Kidney epithelial cell (primary cell): ENCODE measurements around the gene CSPG5. TPM values are rescaled to one million over a fixed set of nuclear protein-coding genes. Genes with fewer than 3 reads are reported as not detected.

Source experiments
- DNase-seq: peaks from one replicate; pipeline ENCODE4 v3.0.0-alpha.2; 2010; ENCODE audit warnings: low read depth
- H3K27me3 ChIP-seq: 2 replicates; pipeline ENCODE4 v1.6.0; 2011; ENCODE audit warnings: low read length; ENCODE audit not compliant: control insufficient read depth, insufficient read depth
- H3K36me3 ChIP-seq: 2 replicates; pipeline ENCODE4 v1.5.1; 2011; ENCODE audit warnings: low read length; ENCODE audit not compliant: control insufficient read depth, insufficient read depth
- H3K4me3 ChIP-seq: 2 replicates; pipeline ENCODE4 v1.5.1; 2011; ENCODE audit warnings: low read depth, mild to moderate bottlenecking, control low read depth, low read length
- CTCF ChIP-seq: IDR thresholded peaks from 2 replicates; pipeline ENCODE4 v1.5.1; 2011; ENCODE audit warnings: mild to moderate bottlenecking, moderate library complexity, low read length, control low read depth, inconsistent platforms; ENCODE audit not compliant: insufficient read depth, poor library complexity, severe bottlenecking
- total RNA-seq: library from RNA; depleted of rRNA; stranded (reverse); fragments of >200 nt; gene quantifications from 2 replicates; pipeline ENCODE4 v1.2.3, GENCODE V29; 2015

CSPG5 gene
- total RNA-seq, 1 donor from 2014 or later = 0.71 TPM

DNA sequence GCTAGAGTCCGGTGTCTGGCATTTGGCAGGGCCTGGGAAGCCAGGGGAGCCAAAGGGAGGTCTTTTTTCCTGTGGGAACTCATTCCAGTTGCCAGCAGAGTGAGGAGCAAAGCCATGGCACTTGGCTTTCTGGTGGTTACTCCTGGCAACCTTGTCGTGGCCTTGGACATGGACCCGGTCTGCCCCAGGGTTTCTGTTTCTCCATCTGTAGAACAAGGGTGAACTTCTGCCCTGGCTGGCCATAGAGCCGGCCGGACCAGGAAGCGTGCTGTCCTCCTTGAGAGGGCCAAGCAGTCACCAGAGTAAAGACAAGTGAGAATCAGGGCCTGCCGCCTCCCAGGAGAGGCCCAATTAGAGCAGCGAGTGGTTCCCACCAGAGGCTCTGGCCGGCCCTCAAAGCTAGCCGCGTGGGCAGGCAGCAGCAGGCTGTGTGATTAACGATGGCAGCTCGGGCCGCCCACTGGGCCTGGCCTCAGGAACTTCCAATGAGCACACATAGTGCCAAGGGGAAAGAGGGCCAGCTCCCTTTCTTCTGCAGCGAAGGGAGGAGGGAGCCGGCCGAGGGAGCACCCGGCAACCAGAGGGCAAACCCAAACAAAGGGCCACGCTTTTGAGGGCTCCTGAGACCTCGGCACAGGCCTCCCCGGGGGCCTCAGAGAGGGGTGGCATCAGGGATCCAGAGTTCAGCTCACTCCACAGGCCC is 36.0 kb downstream of the CSPG5 start:
- no peak for DNase-seq
- no peak for TF ChIP-seq CTCF
- Histone ChIP-seq H3K27me3 (no peaks in the 10 kb centered on the region), H3K36me3 (no peaks in the 10 kb centered on the region), H3K4me3 (no peak overlapping the region)

- Histone ChIP-seq H3K4me3 (no peak overlapping the region), H3K36me3 (no peaks in the 10 kb centered on the region), H3K27me3 (no peaks in the 10 kb centered on the region)
- DNase-seq = no peak
- no peak for TF ChIP-seq CTCF
Measured at GRCh38 chr3:47541583-47542108, 37.0 kb downstream of the CSPG5 start.

DNA sequence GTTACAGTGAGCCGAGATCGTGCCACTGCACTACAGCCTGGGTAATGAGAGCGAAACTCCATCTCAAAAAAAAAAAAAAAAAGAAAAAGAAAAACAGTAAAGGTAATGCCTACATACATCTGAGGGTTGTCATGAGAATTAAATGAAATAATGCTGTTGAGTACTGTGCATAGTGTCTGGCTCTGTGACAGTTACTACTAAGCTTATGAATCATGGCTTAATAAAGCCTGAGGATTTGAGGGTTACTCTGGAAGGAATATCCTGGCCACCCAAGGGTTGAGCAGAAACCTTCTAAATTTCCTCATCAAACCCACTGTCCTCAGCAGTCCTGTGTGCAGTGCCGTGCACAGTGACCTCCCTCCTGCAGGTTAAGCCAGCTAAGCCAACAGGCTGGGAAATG is 38.4 kb downstream of the CSPG5 start:
- Histone ChIP-seq H3K27me3 (no peaks in the 10 kb centered on the region), H3K4me3 (no peak overlapping the region), H3K36me3 (no peaks in the 10 kb centered on the region)
- DNase-seq = no peak
- TF ChIP-seq CTCF = no peak

DNA sequence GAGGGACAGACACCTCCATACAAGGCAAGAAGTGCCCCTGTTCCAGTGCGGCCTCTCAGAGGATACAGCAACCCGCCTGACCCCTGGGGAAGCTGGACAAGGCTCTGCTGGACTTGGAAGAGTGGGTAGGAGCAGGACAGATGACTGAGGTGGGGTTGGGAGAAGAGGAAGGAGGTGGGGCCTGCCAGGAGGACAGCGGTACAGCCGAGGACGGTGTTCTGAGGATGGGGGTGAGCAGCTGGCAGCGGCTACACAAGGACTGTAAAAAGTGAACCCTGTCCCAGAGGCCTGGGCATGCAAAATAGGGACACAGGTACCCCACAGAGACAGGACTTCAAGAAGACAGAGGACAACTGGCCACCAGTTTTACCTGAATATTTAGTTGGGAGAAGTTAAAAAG is 41.7 kb downstream of the CSPG5 start:
- no peaks in the 10 kb centered on the region for H3K27me3 ChIP-seq

GRCh38 chr3:47536221-47536891 is 42.3 kb downstream of the CSPG5 start:
- TF ChIP-seq CTCF = no peak
- H3K36me3 ChIP-seq = no peaks in the 10 kb centered on the region
- no peak overlapping the region for H3K4me3 ChIP-seq
- DNase-seq = no peak
- H3K27me3 ChIP-seq = no peaks in the 10 kb centered on the region

More for the DNA sequence above, 41.7 kb downstream of the CSPG5 start:
- no peaks in the 10 kb centered on the region for H3K36me3 ChIP-seq
- no peak overlapping the region for H3K4me3 ChIP-seq
- no peak for TF ChIP-seq CTCF
- no peak for DNase-seq
